GM18951 (cell line): Measurements from ENCODE around the gene AMBP.

Experiments
- POLR2A ChIP-seq: IDR thresholded peaks from 4 replicates; pipeline ENCODE4 v1.6.1; 2011; ENCODE audit warnings: mild to moderate bottlenecking; ENCODE audit not compliant: insufficient read length, insufficient read depth; ENCODE audit errors: extremely low read depth
- in situ Hi-C: fragments of 300-500 bp; cut with MboI; formaldehyde crosslinking; loops from one replicate; pipeline ENCODE4 v1.12.0; 2022; ENCODE audit warnings: low sequenced_read_pairs, mixed read lengths, inconsistent platforms; ENCODE audit not compliant: unreplicated experiment

Gene AMBP

GRCh38 chr9:114069476-114070187, 8.5 kb downstream of the AMBP start:
- in situ Hi-C loops = no loop called here
- TF ChIP-seq POLR2A = no peak

GRCh38 chr9:114065304-114065703, 12.8 kb downstream of the AMBP start:
- no peak for TF ChIP-seq POLR2A
- in situ Hi-C loops = no loop called here

GRCh38 chr9:114061830-114062474, 16.1 kb downstream of the AMBP start:
- in situ Hi-C loops = no loop called here
- TF ChIP-seq POLR2A = no peak

GRCh38 chr9:114061292-114061691, 16.8 kb downstream of the AMBP start:
- in situ Hi-C loops = no loop called here

GRCh38 chr9:114060711-114061110, 17.4 kb downstream of the AMBP start:
- in situ Hi-C loops = no loop called here
- TF ChIP-seq POLR2A = no peak

More at GRCh38 chr9:114061292-114061691, 16.8 kb downstream of the AMBP start:
- no peak for TF ChIP-seq POLR2A

GRCh38 chr9:114060070-114060469, 18.0 kb downstream of the AMBP start:
- no peak for TF ChIP-seq POLR2A
- in situ Hi-C loops = no loop called here

GRCh38 chr9:114059047-114059803, 18.9 kb downstream of the AMBP start:
- in situ Hi-C loops = no loop called here
- TF ChIP-seq POLR2A = no peak

GRCh38 chr9:114058688-114059046, 19.4 kb downstream of the AMBP start:
- in situ Hi-C loops = no loop called here
- TF ChIP-seq POLR2A = no peak

- TF ChIP-seq POLR2A = no peak
- in situ Hi-C loops = no loop called here
Observed at GRCh38 chr9:114057161-114057885, 20.8 kb downstream of the AMBP start.

- TF ChIP-seq POLR2A = no peak
Observed at GRCh38 chr9:114056527-114056926, 21.6 kb downstream of the AMBP start.

GRCh38 chr9:114055894-114056293, 22.2 kb downstream of the AMBP start:
- no peak for TF ChIP-seq POLR2A
- in situ Hi-C loops = no loop called here

More at GRCh38 chr9:114056527-114056926, 21.6 kb downstream of the AMBP start:
- in situ Hi-C loops = no loop called here

- no peak for TF ChIP-seq POLR2A
- in situ Hi-C loops = no loop called here
Observed at GRCh38 chr9:114055061-114055460, 23.0 kb downstream of the AMBP start.

- no peak for TF ChIP-seq POLR2A
- in situ Hi-C loops = no loop called here
Observed at GRCh38 chr9:114054191-114054690, 23.9 kb downstream of the AMBP start.

- in situ Hi-C loops = no loop called here
Observed at GRCh38 chr9:114053246-114054005, 24.7 kb downstream of the AMBP start.

More at GRCh38 chr9:114053246-114054005, 24.7 kb downstream of the AMBP start:
- TF ChIP-seq POLR2A = no peak
